ENCODE data around the gene ZNF500.

DNA sequence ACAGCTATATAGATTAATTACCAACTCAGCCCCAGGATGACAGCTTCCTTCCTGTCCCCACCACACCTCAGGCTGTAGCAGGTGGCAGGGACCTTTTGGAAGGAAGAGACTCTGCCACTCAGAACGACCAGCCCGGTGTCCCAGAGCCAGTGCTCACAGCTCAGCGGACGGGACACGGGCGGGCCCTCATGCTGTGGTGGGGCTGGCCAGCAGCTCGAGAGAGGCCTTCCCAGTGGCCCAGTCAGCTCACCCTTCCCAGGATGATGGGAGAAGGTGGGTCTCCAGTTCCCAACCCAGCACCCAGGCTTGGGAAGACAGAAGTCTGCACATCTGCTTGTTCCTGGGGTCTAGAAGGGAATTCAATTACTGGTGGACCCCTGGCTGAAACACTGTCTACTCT lies 63.1 kb downstream of the ZNF500 start:
- TF ChIP-seq NFYB (IDR thresholded peaks at IDR 0.05; ENCODE audit: insufficient read depth, low read depth, low read length) (no peak), CREM (IDR thresholded peaks at IDR 0.05; ENCODE audit: low read depth) (no peak), RAD21 (IDR thresholded peaks at IDR 0.05; ENCODE audit: insufficient read depth, low read depth, low read length) (no peak)
